Neural cell (in vitro differentiated cells): Measurements from ENCODE around the gene PPP1R11.

Experiments
- EP300 ChIP-seq: fragments of 450-650 bp; conservative IDR thresholded peaks from 2 replicates; pipeline ENCODE4 v1.6.1; 2014; ENCODE audit warnings: antibody characterized with exemption, mild to moderate bottlenecking, moderate library complexity; ENCODE audit not compliant: poor library complexity, severe bottlenecking
- POLR2AphosphoS5 ChIP-seq: IDR thresholded peaks from 2 replicates; pipeline ENCODE4 v1.6.1; 2012
- TF ChIP-seq, protein P1 (sequence below): fragments of 450-650 bp; IDR thresholded peaks from 2 replicates; pipeline ENCODE4 v1.5.1; 2014; ENCODE audit warnings: antibody characterized with exemption, mild to moderate bottlenecking, moderate library complexity; ENCODE audit not compliant: poor library complexity, severe bottlenecking

DNA sequence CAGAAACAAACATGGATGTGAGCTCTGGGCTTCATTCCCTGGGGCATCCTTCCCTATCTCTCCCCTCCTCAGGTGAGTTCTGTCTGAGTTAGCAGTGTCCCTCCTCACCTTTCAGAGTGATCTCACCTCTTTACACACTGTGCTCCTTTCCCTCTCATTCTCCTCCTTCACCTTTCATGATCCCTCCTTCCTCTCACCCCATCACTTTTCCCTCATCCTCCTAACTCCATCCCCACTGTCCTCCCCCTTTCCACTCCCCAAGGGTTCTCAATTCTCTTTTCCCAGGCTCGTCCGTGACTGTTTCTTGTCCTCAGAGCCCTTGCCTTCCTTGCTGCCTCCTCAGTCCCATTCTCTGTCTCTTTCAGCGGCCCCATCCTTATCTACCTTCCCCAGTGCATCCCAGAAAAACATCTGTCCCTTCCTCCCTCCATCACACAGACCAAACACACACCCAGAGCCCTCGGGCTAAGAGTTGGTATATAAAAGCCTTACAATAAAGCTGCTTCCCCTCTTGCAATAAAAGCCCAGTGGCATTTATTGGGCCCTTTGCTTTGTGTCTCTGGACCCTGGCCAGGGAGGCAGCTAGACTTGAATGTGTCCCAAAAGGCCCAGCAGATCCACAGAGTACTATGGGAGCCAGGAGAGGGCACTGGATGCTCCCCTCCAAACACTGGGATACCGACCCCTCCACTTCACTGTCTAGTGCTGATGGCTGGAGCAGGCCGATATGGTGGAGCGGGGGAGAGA lies 6.7 kb downstream of the PPP1R11 start:
- TF ChIP-seq, protein P1, sequence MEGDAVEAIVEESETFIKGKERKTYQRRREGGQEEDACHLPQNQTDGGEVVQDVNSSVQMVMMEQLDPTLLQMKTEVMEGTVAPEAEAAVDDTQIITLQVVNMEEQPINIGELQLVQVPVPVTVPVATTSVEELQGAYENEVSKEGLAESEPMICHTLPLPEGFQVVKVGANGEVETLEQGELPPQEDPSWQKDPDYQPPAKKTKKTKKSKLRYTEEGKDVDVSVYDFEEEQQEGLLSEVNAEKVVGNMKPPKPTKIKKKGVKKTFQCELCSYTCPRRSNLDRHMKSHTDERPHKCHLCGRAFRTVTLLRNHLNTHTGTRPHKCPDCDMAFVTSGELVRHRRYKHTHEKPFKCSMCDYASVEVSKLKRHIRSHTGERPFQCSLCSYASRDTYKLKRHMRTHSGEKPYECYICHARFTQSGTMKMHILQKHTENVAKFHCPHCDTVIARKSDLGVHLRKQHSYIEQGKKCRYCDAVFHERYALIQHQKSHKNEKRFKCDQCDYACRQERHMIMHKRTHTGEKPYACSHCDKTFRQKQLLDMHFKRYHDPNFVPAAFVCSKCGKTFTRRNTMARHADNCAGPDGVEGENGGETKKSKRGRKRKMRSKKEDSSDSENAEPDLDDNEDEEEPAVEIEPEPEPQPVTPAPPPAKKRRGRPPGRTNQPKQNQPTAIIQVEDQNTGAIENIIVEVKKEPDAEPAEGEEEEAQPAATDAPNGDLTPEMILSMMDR, result no peak
- TF ChIP-seq POLR2AphosphoS5, result no peak
- TF ChIP-seq EP300, result no peak
